ENCODE data around the gene NOL9. TPM values are rescaled to one million over a fixed set of nuclear protein-coding genes. Genes with fewer than 3 reads are reported as not detected.

The NOL9 gene
- total and polyA plus RNA-seq, 2 of the 13 experiments (the other 11 are each of a cell fraction or from before 2014, with no cell fraction given), result 18.0 to 24.7 TPM

- TF ChIP-seq ZNF318 (CRISPR knock-in tag; IDR thresholded peaks at IDR 0.05) (no peak), ZBTB3 (CRISPR knock-in tag; IDR thresholded peaks at IDR 0.05; ENCODE audit: borderline replicate concordance, low read depth) (no peak), CC2D1A (CRISPR knock-in tag; IDR thresholded peaks at IDR 0.05) (no peak), ZNF646 (CRISPR knock-in tag; IDR thresholded peaks at IDR 0.05) (no peak), KDM1A (CRISPR knock-in tag; IDR thresholded peaks at IDR 0.05) (no peak), KLF16 (CRISPR knock-in tag; IDR thresholded peaks at IDR 0.05) (peak in 1 of 2 experiments; percentile 93; a peak in 1 of 4 replicates), NFIB (CRISPR knock-in tag; IDR thresholded peaks at IDR 0.05; ENCODE audit: borderline replicate concordance) (no peak), FOXP4 (CRISPR knock-in tag; IDR thresholded peaks at IDR 0.05) (peak; percentile 55), BCL3 (CRISPR knock-in tag; IDR thresholded peaks at IDR 0.05) (peak; percentile 91)
Observed at GRCh38 chr1:6554031-6554906, at the start of gene NOL9 (continued).
